Endothelial cell of umbilical vein (primary cell): Measurements from ENCODE around the gene CACNA1C.

Experiments
- EZH2 ChIP-seq: IDR thresholded peaks from 2 replicates; pipeline ENCODE4 v1.6.1; 2012; ENCODE audit warnings: borderline replicate concordance, low read depth, mild to moderate bottlenecking, moderate library complexity, low read length, inconsistent platforms; ENCODE audit not compliant: severe bottlenecking
- FOS ChIP-seq: IDR thresholded peaks from 2 replicates; pipeline ENCODE4 v1.6.1; 2011; ENCODE audit warnings: mild to moderate bottlenecking, low read length, moderate library complexity, borderline replicate concordance; ENCODE audit not compliant: insufficient read depth
- GATA2 ChIP-seq: IDR thresholded peaks from 2 replicates; pipeline ENCODE4 v1.7.0; 2011; ENCODE audit warnings: low read depth, mild to moderate bottlenecking, moderate library complexity, mixed read lengths, low read length; ENCODE audit not compliant: insufficient read length, insufficient read depth
- JUN ChIP-seq: IDR thresholded peaks from 2 replicates; pipeline ENCODE4 v1.6.1; 2011; ENCODE audit warnings: borderline replicate concordance, low read depth; ENCODE audit not compliant: insufficient read length, insufficient read depth
- MYC ChIP-seq: IDR thresholded peaks from one replicate; pipeline ENCODE4 v1.6.1; 2011; ENCODE audit warnings: mild to moderate bottlenecking, low read depth, low read length
- POLR2A ChIP-seq: IDR thresholded peaks from 2 replicates; pipeline ENCODE4 v1.6.1; 2012; ENCODE audit warnings: low read depth, mild to moderate bottlenecking, control low read depth, low read length
- POLR2AphosphoS5 ChIP-seq: IDR thresholded peaks from 2 replicates; pipeline ENCODE4 v1.6.1; 2012; ENCODE audit warnings: low read depth, mild to moderate bottlenecking, control low read depth, low read length, moderate library complexity; ENCODE audit not compliant: insufficient read depth
- TF ChIP-seq, protein P1 (sequence below), 2 donors: IDR thresholded peaks; 1 replicate in 1 of 2; 2 replicates in 1 of 2; pipeline ENCODE4 v1.5.1; 2011; ENCODE audit warnings: low read length in 2 of 2, mild to moderate bottlenecking in 2 of 2, moderate library complexity in 2 of 2, control low read depth in 1 of 2, inconsistent platforms in 1 of 2, low read depth in 1 of 2; ENCODE audit not compliant: insufficient read depth in 1 of 2; ENCODE audit errors: extremely low read depth in 1 of 2
- TF ChIP-seq, protein P2 (sequence below): IDR thresholded peaks from 2 replicates; pipeline ENCODE4 v1.6.1; 2011; ENCODE audit not compliant: insufficient read depth, insufficient read length

GRCh38 chr12:2636741-2637340, 584.1 kb downstream of the CACNA1C start:
- no peak for TF ChIP-seq EZH2
- TF ChIP-seq, protein P1, sequence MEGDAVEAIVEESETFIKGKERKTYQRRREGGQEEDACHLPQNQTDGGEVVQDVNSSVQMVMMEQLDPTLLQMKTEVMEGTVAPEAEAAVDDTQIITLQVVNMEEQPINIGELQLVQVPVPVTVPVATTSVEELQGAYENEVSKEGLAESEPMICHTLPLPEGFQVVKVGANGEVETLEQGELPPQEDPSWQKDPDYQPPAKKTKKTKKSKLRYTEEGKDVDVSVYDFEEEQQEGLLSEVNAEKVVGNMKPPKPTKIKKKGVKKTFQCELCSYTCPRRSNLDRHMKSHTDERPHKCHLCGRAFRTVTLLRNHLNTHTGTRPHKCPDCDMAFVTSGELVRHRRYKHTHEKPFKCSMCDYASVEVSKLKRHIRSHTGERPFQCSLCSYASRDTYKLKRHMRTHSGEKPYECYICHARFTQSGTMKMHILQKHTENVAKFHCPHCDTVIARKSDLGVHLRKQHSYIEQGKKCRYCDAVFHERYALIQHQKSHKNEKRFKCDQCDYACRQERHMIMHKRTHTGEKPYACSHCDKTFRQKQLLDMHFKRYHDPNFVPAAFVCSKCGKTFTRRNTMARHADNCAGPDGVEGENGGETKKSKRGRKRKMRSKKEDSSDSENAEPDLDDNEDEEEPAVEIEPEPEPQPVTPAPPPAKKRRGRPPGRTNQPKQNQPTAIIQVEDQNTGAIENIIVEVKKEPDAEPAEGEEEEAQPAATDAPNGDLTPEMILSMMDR (IDR thresholded peaks at IDR 0.05; ENCODE audit: extremely low read depth in 1 of 2, insufficient read depth in 1 of 2, low read depth in 1 of 2, low read length in 2 of 2) = no peak
- TF ChIP-seq, protein P2, sequence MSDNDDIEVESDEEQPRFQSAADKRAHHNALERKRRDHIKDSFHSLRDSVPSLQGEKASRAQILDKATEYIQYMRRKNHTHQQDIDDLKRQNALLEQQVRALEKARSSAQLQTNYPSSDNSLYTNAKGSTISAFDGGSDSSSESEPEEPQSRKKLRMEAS = no peak
- no peak for TF ChIP-seq POLR2A
- TF ChIP-seq JUN = no peak
- no peak for TF ChIP-seq MYC
- TF ChIP-seq POLR2AphosphoS5 = no peak
- TF ChIP-seq GATA2 = no peak
- no peak for TF ChIP-seq FOS
